HepG2 (cell line): ENCODE results near the gene RSPH9. TPM values are rescaled to one million over a fixed set of nuclear protein-coding genes. Genes with fewer than 3 reads are reported as not detected.

Experiments
- ARNT2 ChIP-seq: sonication (generic); formaldehyde crosslinking; IDR thresholded peaks from 2 replicates; pipeline ENCODE4 v1.8.0; 2022; ENCODE audit warnings: mild to moderate bottlenecking, low read depth, missing genetic modification reagents, moderate library complexity
- BRD4 ChIP-seq: sonication (generic); formaldehyde crosslinking; IDR thresholded peaks from 2 replicates; pipeline ENCODE4 v1.4.0; 2020; ENCODE audit warnings: missing genetic modification reagents
- DDIT3 ChIP-seq: sonication (generic); formaldehyde crosslinking; IDR thresholded peaks from 2 replicates; pipeline ENCODE4 v1.4.0; 2020; ENCODE audit warnings: mild to moderate bottlenecking, missing genetic modification reagents
- FOXO4 ChIP-seq: sonication (generic); formaldehyde crosslinking; conservative IDR thresholded peaks from 2 replicates; pipeline ENCODE4 v1.8.1; 2023; ENCODE audit warnings: missing genetic modification reagents
- GTF3A ChIP-seq: sonication (generic); formaldehyde crosslinking; conservative IDR thresholded peaks from 2 replicates; pipeline ENCODE4 v1.4.0; 2020; ENCODE audit warnings: mild to moderate bottlenecking, missing genetic modification reagents
- MTA3 ChIP-seq: sonication (generic); formaldehyde crosslinking; IDR thresholded peaks from 2 replicates; pipeline ENCODE4 v1.4.0; 2020; ENCODE audit warnings: missing genetic modification reagents
- PRDM4 ChIP-seq: sonication (generic); formaldehyde crosslinking; IDR thresholded peaks from 2 replicates; pipeline ENCODE4 v1.9.0; 2021; ENCODE audit warnings: missing genetic modification reagents, borderline replicate concordance
- SAP130 ChIP-seq: IDR thresholded peaks from 2 replicates; pipeline ENCODE4 v1.6.1; 2016; ENCODE audit warnings: low read depth
- TP53 ChIP-seq: sonication (generic); formaldehyde crosslinking; conservative IDR thresholded peaks from 2 replicates; pipeline ENCODE4 v1.4.0; 2020; ENCODE audit warnings: missing genetic modification reagents
- ZFP1 ChIP-seq: IDR thresholded peaks from 2 replicates; pipeline ENCODE4 v1.6.1; 2016
- ZNF12 ChIP-seq: sonication (generic); formaldehyde crosslinking; IDR thresholded peaks from 2 replicates; pipeline ENCODE4 v1.5.0; 2020; ENCODE audit warnings: missing genetic modification reagents
- ZNF20 ChIP-seq: sonication (generic); formaldehyde crosslinking; IDR thresholded peaks from 2 replicates; pipeline ENCODE4 v1.4.0; 2020; ENCODE audit warnings: mild to moderate bottlenecking, moderate library complexity, missing genetic modification reagents
- ZNF280D ChIP-seq: sonication (generic); formaldehyde crosslinking; IDR thresholded peaks from 2 replicates; pipeline ENCODE4 v1.5.1; 2020; ENCODE audit warnings: mild to moderate bottlenecking, missing genetic modification reagents
- ZNF317 ChIP-seq: sonication (generic); formaldehyde crosslinking; IDR thresholded peaks from 2 replicates; pipeline ENCODE4 v1.5.0; 2020; ENCODE audit warnings: mild to moderate bottlenecking, missing genetic modification reagents
- ZNF724P ChIP-seq: sonication (generic); formaldehyde crosslinking; IDR thresholded peaks from 2 replicates; pipeline ENCODE4 v1.8.0; 2022; ENCODE audit warnings: missing genetic modification reagents, borderline replicate concordance
- ZNF800 ChIP-seq: sonication (generic); formaldehyde crosslinking; IDR thresholded peaks from 2 replicates; pipeline ENCODE4 v1.4.0; 2020; ENCODE audit warnings: missing genetic modification reagents
- ZNF850 ChIP-seq: sonication (generic); formaldehyde crosslinking; conservative IDR thresholded peaks from 2 replicates; pipeline ENCODE4 v1.9.0; 2021; ENCODE audit warnings: mild to moderate bottlenecking, missing genetic modification reagents
- ZSCAN5A ChIP-seq: sonication (generic); formaldehyde crosslinking; IDR thresholded peaks from 2 replicates; pipeline ENCODE4 v1.8.0; 2022; ENCODE audit warnings: mild to moderate bottlenecking, missing genetic modification reagents, borderline replicate concordance
- polyA plus RNA-seq, 8 experiments: library from polyadenylated mRNA; depleted of rRNA in 3 of 8; stranded (reverse) in 7 of 8; unstranded in 1 of 8; fragments of >200 nt; fragmentation: Illumina TruSeq in 4 of 8; extraction: Trizol in 4 of 8; gene quantifications; 2 replicates each; pipeline versions ENCODE4 v1.2.1 to v1.2.3, GENCODE V29; 2011 to 2016; ENCODE audit warnings: low read depth in 4 of 8, missing spikeins in 1 of 8, mixed read lengths in 1 of 8; ENCODE audit not compliant: insufficient read depth in 1 of 8
- total RNA-seq, 5 experiments: library from RNA; depleted of rRNA; stranded (reverse); fragments of >200 nt; fragmentation: Illumina TruSeq; extraction: Trizol; gene quantifications; 2 replicates each; pipeline ENCODE4 v1.2.3, GENCODE V29; 2016; ENCODE audit warnings: low read depth in 1 of 5

RSPH9 gene
- total and polyA plus RNA-seq, 2 of the 13 experiments (the other 11 are each of a cell fraction or from before 2014, with no cell fraction given): 0.04 TPM; not detected in 1

- TF ChIP-seq SAP130 (CRISPR knock-in tag) (0 out of 2 replicates have a peak, but pooled peaks have one; percentile 4), FOXO4 (no peak), ZNF12 (no peak), ZNF20 (CRISPR knock-in tag) (no peak), ZNF724P (CRISPR knock-in tag) (peak; percentile 83; the same call in 1 of the 2 replicates), TP53 (CRISPR knock-in tag) (no peak), ZNF850 (CRISPR knock-in tag) (no peak), DDIT3 (CRISPR knock-in tag) (no peak), MTA3 (CRISPR knock-in tag) (no peak), ZFP1 (CRISPR knock-in tag) (no peak; the same call in 1 of the 2 replicates), ZSCAN5A (CRISPR knock-in tag) (no peak), GTF3A (CRISPR knock-in tag) (no peak), BRD4 (CRISPR knock-in tag) (no peak), PRDM4 (no peak), ZNF317 (no peak), ARNT2 (peak; percentile 31; the same call in 1 of the 2 replicates), ZNF280D (CRISPR knock-in tag) (no peak), ZNF800 (CRISPR knock-in tag) (0 out of 2 replicates have a peak, but pooled peaks have one; percentile 30)
These were observed 58.0 kb downstream of the RSPH9 start (continued) for GRCh38 chr6:43702534-43703440.
